Measurements from ENCODE around the gene OSM.
A peak's percentile ranks its signal among the peaks of the same experiment; 100 is the strongest.

Gene OSM

DNA sequence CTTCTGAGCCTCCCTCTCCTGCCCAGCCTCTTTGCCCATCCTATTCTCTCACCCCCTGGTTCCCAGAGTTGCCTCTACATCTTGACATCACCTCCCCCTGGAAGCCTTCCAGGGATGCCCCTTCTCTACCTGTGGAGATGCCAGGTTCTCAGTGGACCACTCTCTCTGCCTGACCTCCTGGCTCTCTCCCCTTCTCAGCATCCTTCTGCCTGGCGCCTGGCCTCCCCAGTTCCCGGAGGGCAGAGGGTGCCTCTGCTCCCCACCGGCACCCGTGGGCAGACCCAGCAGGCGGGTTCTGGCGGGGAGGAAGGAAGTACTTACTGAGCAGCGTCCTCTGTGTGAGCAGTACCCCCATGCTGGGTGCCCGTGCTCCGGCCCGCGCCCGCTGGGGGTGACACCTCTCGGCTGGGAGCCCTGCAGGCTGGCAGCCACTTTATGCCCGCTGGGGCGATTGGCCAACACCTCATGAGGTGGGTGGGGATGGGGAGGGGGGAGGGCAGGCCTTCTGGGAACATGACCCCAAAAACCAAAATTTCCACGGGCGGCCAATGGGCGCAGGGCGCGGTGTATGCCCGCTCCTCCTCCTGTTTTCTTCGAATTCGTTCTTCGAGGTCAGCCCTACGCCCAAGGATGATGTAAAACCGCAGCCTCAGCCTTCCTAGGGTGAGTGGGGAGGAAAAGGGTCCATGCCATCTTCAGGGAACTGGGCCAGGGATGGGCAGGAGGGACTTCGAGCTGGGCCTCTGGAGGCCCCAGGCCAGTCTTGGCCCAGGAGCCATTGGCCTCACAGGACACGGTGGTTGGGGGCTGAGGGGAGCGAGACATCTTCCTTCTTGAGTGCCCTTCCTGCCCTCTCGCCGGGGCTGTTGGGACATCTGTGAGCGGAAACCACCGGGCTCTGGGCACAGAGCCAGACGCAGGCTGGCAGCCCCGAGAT is at the start of gene OSM:
TSS of gene OSM (minus strand) at position 407 of the 937 bp plus-strand sequence. CDS start at position 355, 52 bp downstream.
- peak; percentile 70 for DNase-seq

DNA sequence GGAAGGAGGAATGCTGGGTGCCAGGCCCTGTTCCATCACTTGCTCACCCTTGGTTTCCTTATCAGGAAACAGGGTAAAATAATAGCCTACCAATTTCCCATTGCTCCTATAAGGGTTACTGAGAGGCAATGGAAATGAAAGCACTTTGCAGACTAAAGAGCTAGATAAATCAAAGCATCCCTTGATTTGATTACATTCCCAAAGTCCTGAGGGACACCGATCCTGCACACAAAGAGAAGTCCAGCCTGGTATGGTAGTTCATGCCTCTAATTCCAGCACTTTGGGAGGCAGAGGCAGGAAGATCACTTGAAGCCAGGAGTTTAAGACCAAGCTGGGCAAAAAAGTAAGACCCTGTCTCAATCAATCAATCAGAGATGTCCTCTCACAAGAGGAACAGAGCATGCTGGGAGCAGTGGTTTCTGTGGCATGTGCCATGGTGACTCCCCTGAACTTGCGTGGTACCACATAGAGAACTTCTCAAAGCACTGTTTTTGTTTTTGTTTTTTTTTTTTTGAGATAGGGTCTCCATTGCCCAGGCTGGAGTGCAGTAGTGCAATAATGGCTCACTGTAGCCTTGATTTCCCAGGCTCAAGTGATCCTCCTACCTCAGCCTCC is 49.4 kb upstream of the OSM start:
- DNase-seq, result no peak

DNA sequence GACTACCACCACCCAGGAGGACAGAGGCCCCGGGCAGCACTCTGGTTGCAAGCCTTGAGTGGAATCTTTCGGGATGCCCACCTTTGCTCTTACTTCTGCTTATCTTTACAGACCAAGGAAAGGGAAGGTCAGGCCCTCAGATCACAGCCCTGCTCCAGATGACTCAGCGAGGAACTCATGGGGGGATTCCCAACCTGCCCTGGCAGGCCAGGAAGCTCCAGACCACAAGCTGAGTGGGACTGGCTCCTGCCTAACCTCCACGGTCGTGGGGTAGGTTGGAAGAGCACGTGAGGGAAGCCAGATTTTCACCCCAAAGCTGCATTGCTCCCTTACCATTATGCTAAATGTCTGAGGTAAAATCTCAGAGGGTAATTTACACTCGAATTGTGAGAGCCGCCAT is 48.3 kb upstream of the OSM start:
- DNase-seq, result peak; percentile 38

DNA sequence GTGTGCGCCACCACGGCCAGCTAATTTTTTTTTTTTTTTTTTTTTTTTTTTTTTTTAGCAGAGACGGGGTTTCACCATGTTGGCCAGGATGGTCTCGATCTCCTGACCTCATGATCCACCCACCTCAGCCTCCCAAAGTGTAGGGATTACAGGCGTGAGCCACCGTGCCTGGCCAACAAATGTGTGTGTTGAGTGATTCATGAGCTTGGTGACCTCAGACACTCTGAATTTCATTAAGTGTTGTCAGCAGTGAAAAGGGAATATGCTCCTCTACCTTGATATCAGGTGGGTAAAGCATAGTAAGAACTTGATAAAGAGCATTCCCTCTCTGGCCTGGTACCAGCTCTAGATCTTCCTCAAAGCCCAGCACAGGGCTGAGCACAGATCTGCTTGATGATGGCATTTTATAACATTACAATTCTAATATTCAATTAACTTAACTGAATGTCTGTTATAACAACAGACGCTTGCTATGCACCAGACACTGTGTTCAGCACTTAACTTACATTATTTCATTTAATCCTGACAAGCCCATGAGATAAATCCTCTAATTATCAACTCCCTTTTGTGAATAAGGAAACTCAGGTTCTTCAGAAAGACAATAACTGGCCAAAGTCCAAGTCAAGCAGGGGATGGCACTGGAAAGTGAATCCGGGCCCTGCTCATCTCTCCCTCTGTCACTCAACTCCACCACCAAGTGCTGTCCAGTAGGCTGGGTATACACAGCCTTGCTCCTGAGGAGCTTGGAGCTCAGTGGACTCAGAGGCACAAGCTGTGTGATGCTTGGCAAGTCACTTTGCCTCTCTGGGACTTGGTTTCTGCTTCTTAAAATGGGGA is 47.1 kb upstream of the OSM start:
- no peak for DNase-seq

DNA sequence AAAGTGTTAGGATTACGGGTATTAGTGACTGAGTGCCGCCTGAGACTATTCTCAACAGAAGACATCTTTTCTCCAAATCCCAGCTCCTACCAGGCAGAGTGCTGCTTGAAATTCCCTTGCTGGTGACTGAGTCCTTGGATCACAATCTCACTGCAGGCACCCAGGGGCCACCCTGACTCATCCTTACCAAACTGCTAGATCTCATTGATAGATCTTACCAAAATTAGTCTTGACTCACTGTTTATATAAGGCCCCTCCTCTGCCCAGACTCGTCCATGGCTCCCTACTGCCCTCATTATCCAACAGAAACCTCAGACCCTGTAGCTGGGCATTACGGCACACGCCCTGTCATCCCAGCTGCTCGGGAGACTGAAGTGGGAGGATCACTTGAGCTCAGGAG is 45.4 kb upstream of the OSM start:
- no peak for DNase-seq

DNA sequence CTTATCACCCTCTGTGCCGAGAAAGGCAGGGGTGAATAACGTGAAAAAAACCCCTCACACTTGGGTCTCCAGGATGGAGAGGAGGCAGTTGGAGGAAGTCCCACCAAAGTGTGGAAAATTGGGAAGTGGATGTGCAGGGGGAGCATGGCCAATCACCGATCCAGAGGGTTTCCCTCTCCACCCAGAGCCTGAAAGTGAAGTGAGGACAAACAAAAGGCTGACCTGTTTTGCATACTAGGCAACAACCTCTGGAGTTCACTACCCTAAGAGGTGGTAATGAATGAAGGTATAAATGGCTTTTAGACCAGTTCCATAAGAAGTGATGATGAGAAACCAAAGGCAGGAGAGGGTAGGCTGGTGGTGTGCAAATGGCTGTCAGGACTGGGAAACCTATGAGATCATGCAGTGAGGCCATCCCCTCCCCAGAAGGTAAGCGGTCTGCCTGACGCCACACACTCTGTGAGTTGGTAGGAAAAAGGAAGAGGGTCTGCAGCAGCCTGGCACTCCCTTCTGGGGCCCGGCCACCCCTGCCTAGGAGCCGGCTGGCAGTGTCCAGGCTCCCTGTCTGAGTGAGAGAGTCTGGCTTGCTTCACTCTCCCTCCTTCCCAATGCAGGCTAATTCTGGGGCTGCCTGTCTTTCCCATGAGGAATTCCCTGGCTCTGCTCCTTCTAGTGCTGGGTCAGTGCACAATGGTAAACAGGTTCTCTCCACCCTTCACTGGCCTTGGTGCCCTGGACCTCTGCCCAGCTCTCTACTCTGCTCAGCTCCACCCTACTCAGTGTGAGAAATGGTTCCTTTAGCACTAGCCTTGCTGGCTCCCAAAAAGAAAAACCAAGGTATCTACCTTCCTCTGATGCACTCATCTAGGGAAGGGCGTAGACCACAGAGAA is 44.5 kb upstream of the OSM start:
- no peak for DNase-seq

DNA sequence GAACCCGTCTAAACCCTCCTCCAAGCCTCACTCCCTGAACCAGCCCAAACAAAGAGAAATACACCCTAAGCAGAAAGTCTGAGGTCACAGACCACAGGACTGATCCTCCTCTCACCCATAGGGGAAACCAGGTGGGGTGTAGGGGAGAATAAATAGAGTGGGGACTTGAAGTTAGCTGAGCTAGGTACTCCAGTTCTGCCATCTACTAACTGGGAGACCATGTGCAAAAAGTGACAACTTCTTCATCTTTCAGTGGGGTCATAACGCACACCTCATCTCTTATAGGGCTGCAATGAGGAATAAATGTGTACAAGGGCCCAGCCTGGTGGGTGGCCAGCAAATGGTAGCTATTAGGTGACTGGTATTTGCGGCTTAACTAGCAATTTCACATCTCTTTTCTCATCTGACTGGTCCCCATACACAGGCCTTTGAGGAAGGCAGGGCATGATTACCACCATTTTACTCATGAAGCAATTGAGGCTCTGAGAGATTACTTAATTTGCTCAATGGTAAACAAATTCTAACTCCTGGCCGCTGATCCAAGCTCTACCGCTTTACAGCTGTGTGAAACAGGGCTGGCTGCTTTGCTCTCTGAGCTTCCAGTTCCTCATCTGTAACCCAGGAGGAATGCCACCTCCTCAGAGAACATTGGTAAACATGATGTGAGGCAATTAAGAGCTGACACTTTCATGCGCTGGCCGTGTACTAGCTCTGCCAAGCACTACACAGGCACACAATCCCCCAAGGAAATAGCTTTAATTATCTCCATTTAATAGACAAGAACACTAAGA is 43.5 kb upstream of the OSM start:
- DNase-seq, result no peak

DNA sequence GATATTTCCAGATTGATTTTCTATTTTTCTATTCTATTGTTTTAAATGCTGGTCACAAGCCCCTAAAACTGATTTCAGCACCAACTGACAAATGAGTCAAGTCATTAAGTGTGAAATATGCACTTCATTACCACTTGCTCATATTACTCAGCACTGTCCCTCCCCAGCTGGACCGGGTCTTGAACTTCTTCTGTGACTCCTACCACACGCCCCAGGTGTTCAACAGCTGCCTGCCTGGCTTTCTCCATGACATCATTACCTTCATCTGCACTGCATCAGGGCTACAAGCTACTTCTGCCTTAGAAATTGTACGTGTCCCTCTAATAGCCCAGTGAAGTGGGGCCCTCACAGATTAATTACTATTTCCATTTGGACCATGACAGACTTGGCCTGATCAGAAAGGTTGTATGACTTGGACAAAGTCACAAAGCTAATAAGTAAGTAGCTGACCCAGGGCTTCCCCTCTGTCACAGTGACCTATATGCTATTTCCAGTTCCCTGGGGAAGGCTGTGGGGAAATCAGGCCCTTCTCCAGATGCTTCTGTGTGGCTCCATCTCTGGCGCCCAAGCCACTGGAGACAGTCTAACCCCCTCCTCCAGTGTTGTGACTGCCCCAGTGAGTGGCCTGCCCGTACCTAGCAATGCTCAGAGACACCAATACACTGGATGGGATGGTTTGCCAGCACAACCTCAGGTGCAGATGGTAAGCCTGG is 42.0 kb upstream of the OSM start:
- no peak for DNase-seq

DNA sequence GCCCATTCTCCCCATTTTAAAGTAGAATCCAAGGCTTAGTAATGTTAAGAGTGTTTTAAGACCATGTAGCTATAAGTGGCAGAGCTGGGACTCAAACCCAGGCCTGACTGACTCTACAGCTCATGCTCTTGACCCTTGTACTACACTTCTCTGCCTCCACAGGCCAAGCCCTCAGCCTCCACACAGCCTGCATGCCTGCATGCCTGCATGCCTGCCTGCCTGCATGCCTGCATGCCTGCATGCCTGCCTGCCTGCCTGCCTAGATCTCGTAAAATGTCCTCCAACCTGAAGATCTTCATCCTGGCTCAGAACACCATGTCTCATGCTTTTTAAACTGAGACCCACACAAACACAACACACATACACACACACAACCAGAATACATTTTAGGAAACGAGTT is 41.4 kb upstream of the OSM start:
- no peak for DNase-seq

DNA sequence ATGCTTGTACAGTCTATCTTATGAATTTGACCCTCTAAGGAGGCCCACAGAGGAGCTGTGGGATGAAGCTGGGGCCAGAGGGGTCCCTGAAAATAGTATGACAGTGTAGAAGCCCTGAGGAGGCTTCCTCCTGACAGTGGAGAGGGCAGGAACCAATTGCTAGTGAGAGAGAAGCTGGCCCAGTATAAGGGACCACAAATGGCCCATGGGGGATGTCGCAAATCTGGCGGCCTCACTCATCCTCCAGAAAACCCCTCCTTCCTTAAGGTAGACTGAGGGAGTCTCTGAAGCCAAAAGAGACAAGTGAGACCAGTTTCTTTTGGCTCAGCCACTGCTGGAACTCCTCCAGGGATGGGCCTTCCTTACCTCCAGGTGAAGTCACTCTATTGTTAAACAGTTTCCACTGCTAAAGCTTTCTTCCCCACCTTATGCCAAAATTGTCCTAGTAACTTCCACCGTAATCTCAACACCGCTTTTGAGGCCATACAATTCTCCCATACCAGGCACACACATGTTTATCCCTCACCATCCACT is 40.5 kb upstream of the OSM start:
- DNase-seq, result no peak

DNA sequence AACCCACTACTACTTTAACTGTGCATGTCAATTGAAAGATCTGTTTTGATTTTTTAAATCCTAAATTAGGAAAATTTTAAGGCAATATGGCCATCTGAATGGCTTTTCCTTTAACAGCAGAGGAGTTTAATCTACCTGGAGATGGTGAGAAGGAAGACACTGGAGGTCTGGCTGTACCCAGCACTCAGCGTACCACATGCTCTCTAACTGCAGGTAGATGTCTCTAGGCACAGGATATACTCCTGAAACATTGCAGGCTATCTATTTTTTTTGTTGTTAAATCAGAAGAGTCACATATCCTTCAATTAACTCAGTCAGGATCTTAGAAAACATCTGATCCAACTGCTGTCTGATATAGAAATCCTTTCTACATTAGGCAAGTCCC is 40.0 kb upstream of the OSM start:
- no peak for DNase-seq

DNA sequence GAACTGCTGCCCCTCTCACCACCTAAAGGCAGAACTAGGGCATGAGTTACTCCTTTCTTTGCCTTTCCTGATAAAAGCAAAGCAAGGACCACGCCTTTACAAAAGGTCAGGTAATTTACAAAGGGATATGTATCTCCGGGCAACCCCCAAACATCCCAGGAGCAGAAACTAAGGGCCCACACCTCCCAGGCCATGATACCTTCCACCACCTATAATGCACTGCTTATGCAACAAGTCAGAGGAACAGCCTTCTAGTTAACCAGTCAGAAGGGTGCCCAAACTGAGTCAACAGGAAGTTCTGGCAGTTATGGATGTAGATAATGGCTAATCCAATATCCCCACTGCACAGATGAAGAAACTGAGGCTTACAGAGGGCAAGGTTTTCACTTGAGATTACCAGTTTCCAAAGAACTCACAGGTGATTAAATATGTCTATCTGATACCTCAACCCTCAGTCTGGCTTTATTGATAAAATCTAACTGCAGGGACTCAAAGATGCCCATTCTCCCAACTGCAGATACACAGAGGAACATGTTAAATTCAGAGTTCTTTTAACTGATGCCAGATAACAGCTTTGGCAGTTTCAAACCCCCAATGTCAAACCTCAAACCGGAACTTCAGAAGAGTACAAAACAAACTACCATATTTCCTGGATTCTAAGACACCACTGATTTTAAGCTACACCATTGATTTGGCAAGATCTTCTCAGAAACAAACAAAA is 39.4 kb upstream of the OSM start:
- DNase-seq, result no peak

DNA sequence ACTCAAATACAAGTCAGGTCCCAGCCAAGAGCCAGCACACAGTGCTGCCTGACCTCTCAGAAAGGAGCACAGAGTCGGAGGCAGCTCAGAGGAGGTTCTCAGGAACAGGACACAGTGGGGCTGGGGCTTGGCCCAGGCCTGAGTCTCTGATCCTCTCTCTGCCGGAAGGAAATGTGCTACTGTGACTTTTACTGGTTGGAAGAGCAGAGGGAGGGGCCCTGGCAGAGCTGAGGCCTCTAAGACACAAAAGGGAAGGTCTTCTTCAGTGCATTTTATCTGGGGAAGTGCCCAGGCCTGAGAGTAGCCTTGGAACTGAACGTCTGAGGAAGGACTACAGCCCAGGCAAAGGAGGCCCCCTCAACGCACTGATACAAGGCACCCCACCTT is 38.9 kb upstream of the OSM start:
- DNase-seq, result peak; percentile 36

DNA sequence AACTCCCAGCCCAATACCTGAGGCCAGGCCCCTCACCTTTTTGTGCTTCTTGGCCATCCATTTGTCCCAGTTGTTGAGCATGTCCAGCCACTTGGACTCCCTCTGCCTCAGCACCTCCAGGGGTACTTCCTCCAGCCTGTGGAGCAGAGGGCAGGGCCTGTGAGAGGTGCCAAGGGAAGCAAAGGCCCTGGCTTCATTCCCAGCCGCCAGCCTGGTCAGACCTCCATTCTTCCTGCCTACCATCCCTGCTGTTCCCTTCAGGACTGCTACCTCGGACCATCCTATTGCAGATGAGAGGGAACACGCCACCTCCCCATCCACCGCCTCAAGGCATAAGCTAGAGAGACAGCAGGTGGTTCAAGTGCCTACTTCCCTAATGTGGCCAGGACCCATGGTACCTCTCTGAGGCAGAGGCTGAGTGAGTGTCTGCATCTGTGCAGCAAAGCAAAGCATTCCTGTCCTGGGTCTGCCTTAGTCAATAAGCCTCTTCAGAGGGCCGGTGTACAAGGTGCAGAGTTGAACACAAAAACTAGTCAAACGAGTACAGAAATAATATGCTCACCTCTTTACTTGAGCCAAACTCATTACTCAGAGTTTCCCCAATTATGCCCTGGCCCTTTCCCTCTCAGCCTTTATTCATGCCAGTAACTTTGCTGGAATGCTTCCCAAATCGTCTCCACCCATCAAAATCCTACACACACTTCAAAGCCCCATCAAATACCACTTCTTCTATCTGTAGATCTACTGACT is 38.0 kb upstream of the OSM start:
- no peak for DNase-seq

DNA sequence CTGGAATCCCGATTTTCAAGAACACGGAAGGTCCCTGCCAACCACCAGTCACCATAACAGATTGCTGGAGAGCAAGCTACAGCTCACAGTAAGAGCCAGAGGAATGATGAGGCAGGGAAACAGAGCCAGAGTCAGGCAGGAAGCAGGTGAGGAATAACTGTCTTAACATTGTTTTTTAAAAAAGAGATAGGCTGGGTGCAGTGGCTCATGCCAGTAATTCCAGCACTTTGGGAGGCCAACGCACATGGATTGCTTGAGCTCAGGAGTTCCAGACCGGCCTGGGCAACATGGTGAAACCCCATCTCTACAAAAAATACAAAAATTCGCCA is 36.1 kb upstream of the OSM start:
- DNase-seq, result no peak

DNA sequence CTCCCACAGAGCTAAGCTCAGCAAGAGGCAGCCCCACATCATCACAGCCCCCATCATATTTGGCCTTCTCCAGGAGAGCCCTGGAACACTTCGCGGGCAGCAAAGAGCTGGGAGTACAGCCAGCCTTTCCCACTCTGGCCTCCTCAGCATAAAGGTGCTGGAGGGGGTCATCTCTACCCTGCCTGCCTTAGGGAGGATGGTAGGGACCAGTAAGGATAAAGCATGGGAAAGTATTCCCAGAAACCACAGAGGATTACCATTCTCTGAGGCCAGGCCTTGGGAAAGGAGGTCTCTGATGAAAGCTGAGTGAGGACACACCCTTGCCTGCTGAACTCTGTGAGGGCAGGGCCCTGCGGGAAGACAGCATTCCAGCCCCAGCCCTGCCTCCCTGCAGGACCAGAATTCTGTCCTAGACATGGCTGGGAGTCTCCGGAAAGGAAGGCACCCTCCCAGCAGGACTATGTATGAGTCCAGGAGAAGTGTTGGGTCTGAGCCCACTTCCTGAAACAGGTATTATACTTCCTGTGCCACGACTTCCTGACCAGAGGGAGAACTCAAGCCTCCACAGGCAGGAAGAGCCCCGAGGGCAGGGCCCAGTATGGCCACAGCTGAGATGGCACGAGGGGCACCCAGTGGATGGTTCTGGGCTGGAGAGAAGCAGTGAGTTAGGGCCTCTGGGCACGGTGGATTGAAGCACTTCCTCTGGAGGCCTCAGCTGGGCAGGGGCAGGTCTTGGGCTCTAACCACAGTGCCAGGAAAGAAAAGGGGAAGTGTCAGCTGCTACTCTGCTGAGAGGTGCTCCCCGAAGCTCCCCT is 35.6 kb upstream of the OSM start:
- no peak for DNase-seq

DNA sequence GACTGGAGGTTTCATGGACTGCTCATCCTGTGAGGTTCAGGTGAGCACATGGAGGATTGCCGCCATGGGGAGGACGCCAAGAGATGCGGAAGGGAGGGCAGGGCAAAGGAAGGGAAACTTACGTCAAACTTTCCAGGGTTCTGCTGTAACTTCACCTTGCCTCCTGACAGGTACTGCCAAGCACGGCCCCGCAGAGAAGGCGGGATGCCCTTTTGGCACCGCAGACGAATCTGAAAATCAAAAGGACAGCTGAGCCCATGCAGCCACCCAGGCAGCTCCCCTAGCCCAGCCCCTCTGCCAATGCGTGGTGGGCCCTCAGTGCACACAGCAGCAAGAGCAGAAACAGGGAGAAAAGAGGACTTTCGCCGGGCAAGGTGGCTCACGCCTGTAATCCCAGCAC is 32.7 kb upstream of the OSM start:
- no peak for DNase-seq

DNA sequence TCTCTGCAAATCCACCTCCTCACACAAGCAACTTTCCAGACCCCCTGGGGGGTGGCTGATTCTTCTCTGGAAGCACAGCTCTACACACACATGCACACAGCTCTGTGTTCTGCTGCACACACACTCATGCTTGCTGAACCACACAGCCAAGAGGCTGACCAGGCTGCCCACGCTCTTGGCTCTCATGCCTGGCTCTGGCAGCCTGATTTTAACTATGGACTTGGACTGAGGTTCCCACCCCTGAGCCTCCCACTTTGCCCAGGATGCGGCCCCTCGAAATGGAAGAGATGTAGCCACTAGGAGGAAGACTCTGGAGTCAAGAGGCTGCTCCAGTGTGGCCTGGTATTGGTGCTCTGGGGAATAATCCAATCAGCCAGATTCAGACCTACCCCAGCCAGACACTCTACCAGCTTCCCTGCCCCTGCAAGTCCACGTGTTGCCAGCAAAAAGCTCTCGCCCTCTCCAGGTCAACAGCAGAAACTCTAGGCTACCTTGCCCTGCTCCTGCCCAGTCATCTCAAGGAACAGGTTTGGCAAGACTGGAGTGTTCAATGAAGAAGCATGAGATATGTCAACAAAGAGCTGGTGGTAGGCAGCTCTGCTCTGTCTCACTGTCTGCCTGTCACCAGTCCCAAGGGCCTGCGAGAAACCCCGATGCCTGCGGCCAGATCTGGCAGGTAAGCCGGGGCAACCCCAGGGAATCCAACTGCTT is 31.5 kb upstream of the OSM start:
- DNase-seq, result no peak

Measured in stimulated activated naive CD4-positive, alpha-beta T cell treated with Interleukin-2 at 50 U/mL for 16 hours (primary cell).